Measurements from ENCODE around the gene MOV10L1. TPM values are rescaled to one million over a fixed set of nuclear protein-coding genes. Genes with fewer than 3 reads are reported as not detected.

Gene MOV10L1
- total RNA-seq, 1 experiment from 2014 or later: not detected

GRCh38 chr22:50058061-50058905, 31.5 kb upstream of the MOV10L1 start, which contains the start of gene TTLL8:
TTLL8 (minus strand) TSS chr22:50058298.
- no TSS peak for BruUV-seq (replicated peaks)
- no peak for DNase-seq (ENCODE audit: low spot score)
- intact Hi-C loops (cut with micrococcal nuclease; ENCODE audit: unreplicated experiment): no loop called here
- Histone ChIP-seq H3K27me3 (replicated peaks; ENCODE audit: insufficient read depth, low read depth, low read length, poor library complexity) (peaks cover 16% of the 10 kb centered on the region), H3K4me1 (ENCODE audit: insufficient read depth, low read length, poor library complexity, severe bottlenecking) (peaks cover 11% of the 10 kb centered on the region), H3K36me3 (ENCODE audit: insufficient read depth, low read length, poor library complexity, severe bottlenecking) (no peaks in the 10 kb centered on the region), H3K27ac (ENCODE audit: low read depth, low read length, poor library complexity, severe bottlenecking) (no peak within 1 kb of the TSS), H3K9me3 (ENCODE audit: low read depth, low read length, poor library complexity, severe bottlenecking) (no peaks in the 10 kb centered on the region), H3K4me3 (ENCODE audit: low read depth, low read length, poor library complexity, severe bottlenecking) (peak within 1 kb of the TSS; percentile 8)
- CTCF ChIA-PET: no interaction called here
- POLR2A ChIA-PET (ENCODE audit: low non-redundant PET): no interaction called here
- TF ChIP-seq EZH2 (IDR thresholded peaks at IDR 0.05; ENCODE audit: borderline replicate concordance, low read depth, low read length, poor library complexity, severe bottlenecking): peak; percentile 62
- TF ChIP-seq CTCF (conservative IDR thresholded peaks at IDR 0.05; ENCODE audit: low read depth, low read length): no peak

GRCh38 chr22:50058906-50059880, 30.6 kb upstream of the MOV10L1 start:
- ChIA-PET CTCF (interaction anchor here (1.1 kb wide), 1 partner anchor 29 kb away, joined by 3 read pairs; no protein-coding TSS in a partner anchor), POLR2A (ENCODE audit: low non-redundant PET) (no interaction called here)
- DNase-seq (ENCODE audit: low spot score): peak; percentile 53
- Histone ChIP-seq H3K4me3 (ENCODE audit: low read depth, low read length, poor library complexity, severe bottlenecking) (peak overlapping the region; percentile 8), H3K4me1 (ENCODE audit: insufficient read depth, low read length, poor library complexity, severe bottlenecking) (peaks cover 11% of the 10 kb centered on the region), H3K27me3 (replicated peaks; ENCODE audit: insufficient read depth, low read depth, low read length, poor library complexity) (peaks cover 16% of the 10 kb centered on the region), H3K9me3 (ENCODE audit: low read depth, low read length, poor library complexity, severe bottlenecking) (no peaks in the 10 kb centered on the region), H3K27ac (ENCODE audit: low read depth, low read length, poor library complexity, severe bottlenecking) (no peak overlapping the region), H3K36me3 (ENCODE audit: insufficient read depth, low read length, poor library complexity, severe bottlenecking) (no peaks in the 10 kb centered on the region)
- no TSS peak for BruUV-seq (replicated peaks)
- intact Hi-C loops (cut with micrococcal nuclease; ENCODE audit: unreplicated experiment): no loop called here
- TF ChIP-seq CTCF (conservative IDR thresholded peaks at IDR 0.05; ENCODE audit: low read depth, low read length) (0 out of 2 replicates have a peak, but pooled peaks have one; percentile 19), EZH2 (IDR thresholded peaks at IDR 0.05; ENCODE audit: borderline replicate concordance, low read depth, low read length, poor library complexity, severe bottlenecking) (no peak)

GRCh38 chr22:50059881-50060262, 29.9 kb upstream of the MOV10L1 start:
- ChIA-PET CTCF (interaction anchor here (1.1 kb wide), 1 partner anchor 30 kb away, joined by 3 read pairs; no protein-coding TSS in a partner anchor), POLR2A (ENCODE audit: low non-redundant PET) (no interaction called here)
- TF ChIP-seq EZH2 (IDR thresholded peaks at IDR 0.05; ENCODE audit: borderline replicate concordance, low read depth, low read length, poor library complexity, severe bottlenecking): no peak
- no peak for TF ChIP-seq CTCF (conservative IDR thresholded peaks at IDR 0.05; ENCODE audit: low read depth, low read length)
- Histone ChIP-seq H3K27me3 (replicated peaks; ENCODE audit: insufficient read depth, low read depth, low read length, poor library complexity) (peaks cover 16% of the 10 kb centered on the region), H3K4me1 (ENCODE audit: insufficient read depth, low read length, poor library complexity, severe bottlenecking) (peaks cover 11% of the 10 kb centered on the region), H3K9me3 (ENCODE audit: low read depth, low read length, poor library complexity, severe bottlenecking) (no peaks in the 10 kb centered on the region), H3K36me3 (ENCODE audit: insufficient read depth, low read length, poor library complexity, severe bottlenecking) (no peaks in the 10 kb centered on the region), H3K4me3 (ENCODE audit: low read depth, low read length, poor library complexity, severe bottlenecking) (no peak overlapping the region), H3K27ac (ENCODE audit: low read depth, low read length, poor library complexity, severe bottlenecking) (no peak overlapping the region)
- BruUV-seq (replicated peaks): no TSS peak
- intact Hi-C loops (cut with micrococcal nuclease; ENCODE audit: unreplicated experiment): no loop called here
- DNase-seq (ENCODE audit: low spot score): no peak
